GM19463 (cell line): ENCODE data around the gene SLC35F4.

Experiments
- ATAC-seq: cut with Tn5 transposase; IDR thresholded peaks from one replicate; pipeline ENCODE4 v1.9.1; 2021; ENCODE audit warnings: mild to moderate bottlenecking, moderate library complexity; ENCODE audit not compliant: unreplicated experiment

The SLC35F4 gene

DNA sequence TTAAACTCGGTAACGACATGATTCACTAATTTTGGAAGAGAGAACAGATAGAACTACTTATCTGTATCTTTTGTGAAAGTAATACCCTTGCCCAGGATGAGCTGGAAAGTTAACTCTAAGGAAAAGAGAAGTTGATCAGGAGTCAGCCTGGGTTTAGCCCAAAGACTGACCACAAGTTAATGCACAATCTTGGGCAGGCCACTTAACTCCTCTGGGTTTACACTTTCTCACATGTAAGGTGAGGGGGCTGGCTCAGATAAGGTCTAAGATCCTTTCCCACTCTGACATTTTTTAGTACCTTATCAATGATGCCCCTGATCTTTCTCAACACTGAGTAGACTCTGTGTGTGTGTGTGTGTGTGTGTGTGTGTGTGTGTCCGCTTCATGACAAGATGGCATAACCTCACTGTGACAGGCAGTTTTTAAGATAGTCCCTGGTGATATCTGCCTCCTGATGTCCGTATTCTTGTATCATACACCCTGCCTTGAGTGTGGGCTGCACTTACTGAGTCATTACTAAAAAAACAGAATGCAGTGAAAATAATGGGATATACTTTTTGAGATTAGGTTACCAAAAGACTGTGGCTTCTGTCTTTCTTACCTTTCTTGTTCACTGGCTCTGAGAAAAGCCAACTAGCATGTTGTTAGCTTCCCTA is 316.0 kb downstream of the SLC35F4 start:
- ATAC-seq, result peak; percentile 70

DNA sequence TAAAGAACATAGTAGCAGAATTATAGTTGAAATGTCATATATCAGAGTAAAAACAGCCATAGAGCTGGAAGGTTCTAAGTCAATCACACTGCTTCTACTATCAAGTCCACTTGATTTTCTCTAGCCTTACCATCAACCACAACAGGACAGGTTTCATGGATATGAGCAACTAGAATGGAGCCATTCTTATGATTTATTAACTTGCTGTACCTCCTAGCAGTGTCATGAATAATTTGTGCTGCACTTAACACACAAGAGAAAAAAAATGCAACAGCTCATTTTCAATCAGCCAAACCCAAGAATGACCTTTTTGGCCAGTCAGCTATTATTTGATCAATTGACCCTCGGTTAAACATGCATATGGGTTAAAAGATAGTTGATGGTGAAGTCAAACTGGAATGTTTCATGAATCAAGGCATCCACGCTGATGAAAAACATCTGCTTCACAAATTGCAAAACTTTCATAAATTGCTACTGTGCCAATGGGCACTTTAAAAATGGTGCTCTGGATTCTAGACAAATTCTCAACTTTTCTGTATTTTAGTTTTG is 316.8 kb downstream of the SLC35F4 start:
- ATAC-seq, result no peak

DNA sequence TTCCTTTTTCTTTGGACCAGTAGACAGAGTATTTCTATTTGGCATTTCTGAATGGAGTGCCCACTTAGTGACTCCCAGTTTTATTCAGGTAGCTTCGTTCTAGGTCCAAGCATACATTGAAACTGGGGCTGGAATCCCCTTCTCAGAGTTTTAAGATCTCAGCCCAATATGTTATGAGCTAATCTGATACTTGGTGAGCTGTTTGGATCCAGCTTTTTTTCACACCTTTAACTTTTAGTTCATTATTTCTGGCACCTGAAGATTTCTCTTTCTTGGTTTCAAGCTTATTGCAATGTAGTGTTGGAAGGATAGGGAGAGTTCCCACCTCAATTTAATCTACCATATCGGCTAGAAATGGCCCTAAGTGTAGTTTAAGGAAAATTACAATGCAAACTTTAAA is 318.8 kb downstream of the SLC35F4 start:
- no peak for ATAC-seq

DNA sequence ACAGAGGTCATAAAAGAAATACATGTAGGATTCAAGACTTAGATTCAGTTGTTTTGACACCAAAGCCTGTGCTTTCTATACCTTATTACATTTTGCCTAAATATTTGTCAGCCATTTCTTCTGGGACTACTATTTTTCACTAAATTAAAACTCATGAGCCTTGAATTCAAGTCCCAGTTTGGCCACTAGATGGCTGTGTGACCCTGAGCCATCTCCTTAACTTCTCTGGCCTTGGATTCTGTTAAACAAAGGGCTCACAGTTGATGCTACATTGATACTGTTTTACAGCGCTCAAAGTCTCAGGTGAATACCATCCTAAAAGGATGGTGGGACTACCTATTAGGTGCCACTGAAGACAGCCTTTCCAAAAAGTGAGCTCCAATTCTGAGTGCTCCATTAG is 332.7 kb downstream of the SLC35F4 start:
- ATAC-seq, result peak; percentile 58

DNA sequence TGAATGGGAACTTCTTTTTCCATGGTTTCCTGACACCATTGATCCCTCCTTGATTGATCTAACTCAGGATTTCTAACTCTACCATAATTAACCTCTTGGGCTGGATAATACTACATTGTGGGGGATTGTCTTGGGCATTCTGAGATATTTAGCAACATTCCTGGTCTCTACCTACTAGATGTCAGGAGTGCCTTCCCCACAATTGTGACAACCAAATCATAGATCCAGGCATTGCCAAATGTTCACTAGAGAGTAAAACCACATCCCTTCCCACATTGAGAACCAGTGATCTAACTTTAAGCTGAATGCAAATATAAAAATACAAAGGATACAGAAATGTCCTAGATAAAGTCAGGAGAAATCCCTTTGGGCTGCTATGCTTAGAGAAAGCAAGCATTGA is 335.3 kb downstream of the SLC35F4 start:
- no peak for ATAC-seq

DNA sequence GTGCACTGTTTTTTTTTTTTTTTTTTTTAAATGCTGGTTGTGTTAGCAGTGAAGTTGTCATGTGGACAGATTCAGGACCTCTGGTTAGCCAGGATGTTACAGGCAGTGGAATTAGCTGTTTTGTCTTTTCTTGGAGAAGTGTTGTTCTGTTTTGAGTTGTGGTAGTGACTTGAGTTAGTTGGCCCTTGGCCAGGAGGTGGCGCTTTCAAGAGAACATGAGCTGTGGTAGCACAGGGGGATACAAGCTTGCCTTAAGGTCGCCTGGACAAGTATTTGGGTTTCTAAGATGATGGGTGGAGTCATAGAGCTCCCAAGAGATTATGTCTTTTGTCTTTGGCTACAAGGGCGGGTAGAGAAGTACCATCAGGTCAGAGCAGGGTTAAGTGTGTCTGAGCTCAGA is 338.9 kb downstream of the SLC35F4 start:
- no peak for ATAC-seq

DNA sequence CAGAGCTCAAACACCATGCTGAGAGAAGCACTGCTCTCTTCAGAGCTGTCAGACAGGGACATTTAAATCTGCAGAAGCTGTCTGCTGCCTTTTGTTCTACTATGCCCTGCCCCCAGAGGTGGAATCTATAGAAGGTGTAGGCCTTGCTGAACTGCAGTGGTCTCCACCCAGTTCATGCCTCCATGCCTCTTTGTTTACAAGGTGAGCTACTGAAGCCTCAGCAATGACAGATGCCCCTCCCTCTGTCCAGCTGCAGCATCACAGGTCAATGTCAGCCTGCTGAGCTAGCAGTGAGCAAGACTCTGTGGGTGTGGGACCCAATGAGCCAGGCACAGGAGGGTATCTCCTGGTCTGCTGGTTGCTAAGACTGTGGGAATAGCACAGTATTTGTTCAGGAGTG is 346.8 kb downstream of the SLC35F4 start:
- ATAC-seq, result no peak
